Spleen (tissue), 7 donors: Measurements from ENCODE around the gene TTLL11.

Experiments
- CTCF ChIP-seq, 11 experiments: fragments of 200-600 bp in 7 of 11; fragments of 450-650 bp in 4 of 11; sonication (generic) in 4 of 11; IDR thresholded peaks in 8 of 11; conservative IDR thresholded peaks in 3 of 11; 1 replicate in 7 of 11; 2 replicates in 4 of 11; pipeline versions ENCODE4 v1.4.0 to v1.8.0; 2016 to 2021; ENCODE audit warnings: antibody characterized with exemption in 11 of 11, inconsistent platforms in 4 of 11, mild to moderate bottlenecking in 1 of 11
- POLR2A ChIP-seq, 3 donors: fragments of 450-650 bp; IDR thresholded peaks; one replicate each; pipeline ENCODE4 v1.5.1; 2017; ENCODE audit warnings: antibody characterized with exemption in 3 of 3, mild to moderate bottlenecking in 1 of 3
- POLR2AphosphoS5 ChIP-seq, 3 donors: sonication (generic); formaldehyde crosslinking; IDR thresholded peaks; one replicate each; pipeline ENCODE4 v1.5.1; 2017; ENCODE audit warnings: antibody characterized with exemption in 3 of 3
- donor health status: DM: no; HTN: no; CAD: no; lungs with moderate emphysema.
- donor health status: DM: no; HTN: no; CAD: no.
- donor health status: DM: no; HTN: no; CAD: no.

- TF ChIP-seq CTCF (IDR thresholded peaks at IDR 0.05 in 8 of 11, conservative IDR thresholded peaks at IDR 0.05 in 3 of 11) (no peak), POLR2A (IDR thresholded peaks at IDR 0.05) (no peak), POLR2AphosphoS5 (IDR thresholded peaks at IDR 0.05) (no peak)
Observed at GRCh38 chr9:122110100-122110833, 17.2 kb upstream of the TTLL11 start.
